Body of pancreas (tissue), 4 donors: Measurements from ENCODE around the gene COL18A1.
A peak's percentile ranks its signal among the peaks of the same experiment; 100 is the strongest.

ENCODE experiments used
- POLR2A ChIP-seq, 3 donors: fragments of 450-650 bp; IDR thresholded peaks; one replicate each; pipeline ENCODE4 v1.6.1; 2016; ENCODE audit warnings: antibody characterized with exemption in 3 of 3, mild to moderate bottlenecking in 2 of 3
- TF ChIP-seq, protein P1 (sequence below), 7 experiments: fragments of 450-650 bp in 4 of 7; fragments of 200-600 bp in 3 of 7; sonication (generic) in 3 of 7; IDR thresholded peaks; one replicate each; pipeline ENCODE4 v1.5.1; 2016 to 2019; ENCODE audit warnings: antibody characterized with exemption in 7 of 7

DNA sequence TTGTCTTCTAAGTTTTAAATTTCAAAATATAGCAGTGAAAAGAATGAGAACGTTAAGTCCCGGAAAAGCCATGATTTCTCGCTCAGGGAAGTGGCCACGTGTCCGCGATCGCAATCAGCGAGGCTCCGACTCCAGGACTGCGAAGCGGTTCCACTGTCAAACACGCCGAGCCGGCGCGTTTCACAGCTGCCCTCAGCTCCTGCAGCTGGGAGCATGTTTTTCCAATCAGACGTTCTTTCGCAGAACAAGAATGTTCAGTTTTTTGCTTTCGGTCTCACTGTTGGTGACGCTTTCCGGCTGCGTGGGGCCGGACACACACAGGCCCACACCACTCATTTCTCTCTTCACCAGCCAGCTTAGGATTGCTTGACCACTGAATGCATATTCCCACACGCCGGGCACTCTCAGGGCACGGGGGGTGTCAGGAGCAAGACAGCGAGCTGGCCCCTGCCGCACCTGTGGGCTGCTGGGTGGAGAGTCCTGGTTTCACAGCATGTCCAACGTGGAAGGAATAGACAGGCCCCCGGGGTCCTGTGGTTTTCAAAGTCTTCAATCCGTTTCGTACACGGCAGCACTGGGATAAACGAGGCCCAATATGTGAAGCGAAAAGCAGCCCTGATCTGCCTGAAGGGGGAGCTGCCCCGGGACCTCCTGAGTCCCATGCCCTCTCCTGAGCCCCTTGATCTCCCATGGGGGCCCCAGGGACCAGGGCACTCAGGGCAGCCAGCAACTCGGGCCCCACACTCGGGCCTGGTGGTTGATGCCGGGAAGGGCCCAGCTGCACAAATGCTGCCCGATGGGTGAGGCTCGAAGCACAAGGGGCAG is 47.3 kb upstream of the COL18A1 start:
- TF ChIP-seq, protein P1, sequence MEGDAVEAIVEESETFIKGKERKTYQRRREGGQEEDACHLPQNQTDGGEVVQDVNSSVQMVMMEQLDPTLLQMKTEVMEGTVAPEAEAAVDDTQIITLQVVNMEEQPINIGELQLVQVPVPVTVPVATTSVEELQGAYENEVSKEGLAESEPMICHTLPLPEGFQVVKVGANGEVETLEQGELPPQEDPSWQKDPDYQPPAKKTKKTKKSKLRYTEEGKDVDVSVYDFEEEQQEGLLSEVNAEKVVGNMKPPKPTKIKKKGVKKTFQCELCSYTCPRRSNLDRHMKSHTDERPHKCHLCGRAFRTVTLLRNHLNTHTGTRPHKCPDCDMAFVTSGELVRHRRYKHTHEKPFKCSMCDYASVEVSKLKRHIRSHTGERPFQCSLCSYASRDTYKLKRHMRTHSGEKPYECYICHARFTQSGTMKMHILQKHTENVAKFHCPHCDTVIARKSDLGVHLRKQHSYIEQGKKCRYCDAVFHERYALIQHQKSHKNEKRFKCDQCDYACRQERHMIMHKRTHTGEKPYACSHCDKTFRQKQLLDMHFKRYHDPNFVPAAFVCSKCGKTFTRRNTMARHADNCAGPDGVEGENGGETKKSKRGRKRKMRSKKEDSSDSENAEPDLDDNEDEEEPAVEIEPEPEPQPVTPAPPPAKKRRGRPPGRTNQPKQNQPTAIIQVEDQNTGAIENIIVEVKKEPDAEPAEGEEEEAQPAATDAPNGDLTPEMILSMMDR (IDR thresholded peaks at IDR 0.05) = no peak
- TF ChIP-seq POLR2A (IDR thresholded peaks at IDR 0.05) = peak in 1 of 3 donors; percentile 45
